Measurements from ENCODE around the gene IL22RA2. TPM values are rescaled to one million over a fixed set of nuclear protein-coding genes. Genes with fewer than 3 reads are reported as not detected.

IL22RA2 gene
- total RNA-seq, 1 experiment from 2014 or later, result not detected

GRCh38 chr6:137188855-137189254 lies 15.4 kb upstream of the IL22RA2 start:
- H3K27ac ChIP-seq, result no peak overlapping the region
- H3K9me3 ChIP-seq (replicated peaks), result peaks cover 32% of the 10 kb centered on the region
- peak; percentile 27 to 47 for DNase-seq
- H3K4me1 ChIP-seq, result no peaks in the 10 kb centered on the region; the same call in 1 of the 2 replicates
- H3K4me3 ChIP-seq, result no peak overlapping the region
- no peaks in the 10 kb centered on the region for H3K36me3 ChIP-seq
- H3K27me3 ChIP-seq, result no peaks in the 10 kb centered on the region

GRCh38 chr6:137185290-137185689 lies 11.8 kb upstream of the IL22RA2 start:
- no peak for DNase-seq
- Histone ChIP-seq H3K27ac (no peak overlapping the region), H3K4me1 (no peaks in the 10 kb centered on the region), H3K27me3 (no peaks in the 10 kb centered on the region), H3K9me3 (replicated peaks) (peaks cover 51% of the 10 kb centered on the region), H3K4me3 (no peak overlapping the region), H3K36me3 (no peaks in the 10 kb centered on the region)

- Histone ChIP-seq H3K9me3 (replicated peaks) (peaks cover 33% of the 10 kb centered on the region), H3K4me1 (no peaks in the 10 kb centered on the region), H3K4me3 (no peak overlapping the region), H3K36me3 (no peaks in the 10 kb centered on the region), H3K27ac (no peak overlapping the region), H3K27me3 (no peaks in the 10 kb centered on the region)
- no peak for DNase-seq
These were observed 9.2 kb upstream of the IL22RA2 start for GRCh38 chr6:137182654-137183073.

GRCh38 chr6:137181891-137182653 lies 8.6 kb upstream of the IL22RA2 start:
- Histone ChIP-seq H3K4me1 (no peaks in the 10 kb centered on the region), H3K4me3 (no peak overlapping the region), H3K27ac (no peak overlapping the region), H3K36me3 (no peaks in the 10 kb centered on the region), H3K27me3 (no peaks in the 10 kb centered on the region), H3K9me3 (replicated peaks) (peaks cover 28% of the 10 kb centered on the region)
- no peak for DNase-seq

GRCh38 chr6:137177611-137178010 lies 4.2 kb upstream of the IL22RA2 start:
- DNase-seq, result no peak
- no peak overlapping the region for H3K4me3 ChIP-seq
- no peak overlapping the region for H3K27ac ChIP-seq
- H3K27me3 ChIP-seq, result no peaks in the 10 kb centered on the region
- H3K4me1 ChIP-seq, result no peaks in the 10 kb centered on the region
- no peaks in the 10 kb centered on the region for H3K36me3 ChIP-seq
- H3K9me3 ChIP-seq (replicated peaks), result peaks cover 11% of the 10 kb centered on the region

- Histone ChIP-seq H3K4me3 (no peak overlapping the region), H3K27me3 (no peaks in the 10 kb centered on the region), H3K4me1 (no peaks in the 10 kb centered on the region), H3K27ac (no peak overlapping the region), H3K36me3 (no peaks in the 10 kb centered on the region), H3K9me3 (replicated peaks) (peaks cover 2% of the 10 kb centered on the region; the same call in 1 of the 2 replicates)
- DNase-seq, result no peak
These were observed 3.3 kb upstream of the IL22RA2 start for GRCh38 chr6:137176729-137177128.

GRCh38 chr6:137175868-137176245 lies 2.4 kb upstream of the IL22RA2 start:
- no peaks in the 10 kb centered on the region for H3K27me3 ChIP-seq

GRCh38 chr6:137175157-137175867 lies 1.9 kb upstream of the IL22RA2 start:
- Histone ChIP-seq H3K9me3 (replicated peaks) (no peaks in the 10 kb centered on the region), H3K4me3 (no peak overlapping the region), H3K27me3 (no peaks in the 10 kb centered on the region), H3K27ac (no peak overlapping the region), H3K4me1 (no peaks in the 10 kb centered on the region), H3K36me3 (no peaks in the 10 kb centered on the region)
- no peak for DNase-seq

More at GRCh38 chr6:137175868-137176245, 2.4 kb upstream of the IL22RA2 start:
- H3K27ac ChIP-seq, result no peak overlapping the region
- no peaks in the 10 kb centered on the region for H3K9me3 ChIP-seq (replicated peaks)
- H3K36me3 ChIP-seq, result no peaks in the 10 kb centered on the region
- no peak for DNase-seq
- no peak overlapping the region for H3K4me3 ChIP-seq
- H3K4me1 ChIP-seq, result no peaks in the 10 kb centered on the region

- Histone ChIP-seq H3K36me3 (no peaks in the 10 kb centered on the region), H3K4me3 (no peak overlapping the region), H3K4me1 (no peaks in the 10 kb centered on the region), H3K27ac (no peak overlapping the region), H3K27me3 (no peaks in the 10 kb centered on the region), H3K9me3 (replicated peaks) (no peaks in the 10 kb centered on the region)
- no peak for DNase-seq
These were observed 561 bp downstream of the IL22RA2 start for GRCh38 chr6:137172734-137173431.

- Histone ChIP-seq H3K27ac (no peak overlapping the region), H3K9me3 (replicated peaks) (no peaks in the 10 kb centered on the region), H3K36me3 (no peaks in the 10 kb centered on the region), H3K4me3 (no peak overlapping the region), H3K27me3 (no peaks in the 10 kb centered on the region), H3K4me1 (no peaks in the 10 kb centered on the region)
- DNase-seq, result no peak
These were observed 1.4 kb downstream of the IL22RA2 start for GRCh38 chr6:137171824-137172733.

GRCh38 chr6:137171053-137171374 lies 2.4 kb downstream of the IL22RA2 start:
- no peaks in the 10 kb centered on the region for H3K36me3 ChIP-seq
- no peak overlapping the region for H3K27ac ChIP-seq
- H3K27me3 ChIP-seq, result no peaks in the 10 kb centered on the region
- H3K9me3 ChIP-seq (replicated peaks), result no peaks in the 10 kb centered on the region
- no peaks in the 10 kb centered on the region for H3K4me1 ChIP-seq
- DNase-seq, result no peak
- no peak overlapping the region for H3K4me3 ChIP-seq

GRCh38 chr6:137170266-137171052 lies 3.0 kb downstream of the IL22RA2 start:
- Histone ChIP-seq H3K27me3 (no peaks in the 10 kb centered on the region), H3K9me3 (replicated peaks) (no peaks in the 10 kb centered on the region), H3K36me3 (no peaks in the 10 kb centered on the region), H3K27ac (no peak overlapping the region), H3K4me3 (no peak overlapping the region), H3K4me1 (no peaks in the 10 kb centered on the region)
- no peak for DNase-seq

- H3K4me3 ChIP-seq, result no peak overlapping the region
- no peaks in the 10 kb centered on the region for H3K4me1 ChIP-seq
- H3K27me3 ChIP-seq, result no peaks in the 10 kb centered on the region
- no peak overlapping the region for H3K27ac ChIP-seq
- DNase-seq, result no peak
- H3K36me3 ChIP-seq, result no peaks in the 10 kb centered on the region
- peaks cover 3% of the 10 kb centered on the region; the same call in 1 of the 2 replicates for H3K9me3 ChIP-seq (replicated peaks)
These were observed 5.6 kb downstream of the IL22RA2 start for GRCh38 chr6:137167702-137168377.

All from SJCRH30 (cell line).